Smooth muscle cell of bladder (primary cell): ENCODE data around the gene DCDC2C. TPM values are rescaled to one million over a fixed set of nuclear protein-coding genes. Genes with fewer than 3 reads are reported as not detected.

Source experiments
- total RNA-seq: library from RNA; depleted of rRNA; stranded (reverse); fragments of >200 nt; gene quantifications from 2 replicates; pipeline ENCODE4 v1.2.3, GENCODE V29; 2014

The DCDC2C gene, protein sequence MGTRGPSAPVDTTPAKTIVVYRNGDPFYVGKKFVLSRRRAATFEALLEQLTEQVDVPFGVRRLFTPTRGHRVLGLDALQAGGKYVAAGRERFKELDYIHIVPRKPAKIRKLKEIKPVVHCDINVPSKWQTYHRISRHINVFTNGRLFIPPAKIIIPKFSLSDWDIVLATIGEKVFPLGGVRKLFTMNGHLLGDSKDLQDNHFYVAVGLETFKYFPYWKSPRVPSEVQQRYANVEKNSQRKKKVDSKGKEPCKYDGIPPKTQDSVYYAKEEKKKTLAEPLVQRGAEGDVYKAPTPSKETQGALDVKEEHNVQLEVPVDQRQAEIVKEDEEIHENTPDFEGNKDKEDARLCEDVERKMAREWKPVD
- total RNA-seq, result not detected in 2 replicates

DNA sequence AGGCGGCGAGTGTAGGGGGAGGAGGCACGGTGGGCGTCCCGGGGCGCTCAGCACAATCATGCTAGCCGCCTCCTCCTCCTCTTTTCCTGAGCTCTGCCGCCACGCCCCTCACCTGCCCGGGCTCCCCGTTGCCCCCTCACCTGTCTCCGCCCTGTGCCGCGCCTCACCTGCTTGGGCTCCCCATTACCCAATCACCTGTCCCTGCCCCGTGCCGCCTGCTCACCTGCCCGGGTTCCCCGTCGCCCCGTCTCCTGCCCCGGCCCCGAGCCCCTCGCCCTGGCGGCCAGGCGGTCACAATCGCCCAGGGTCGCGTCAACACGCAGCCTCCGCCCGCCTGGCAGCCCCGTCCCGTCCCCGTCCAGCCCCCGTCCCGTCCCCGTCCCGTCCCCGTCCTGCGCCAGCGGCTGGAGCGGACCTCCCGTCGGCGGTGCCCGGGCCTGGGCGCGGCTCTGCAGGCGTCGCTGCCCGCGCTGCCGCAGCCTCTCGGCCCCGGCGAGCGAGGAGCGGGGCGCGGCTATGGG is at the start of gene DCDC2C:
DCDC2C (plus strand) TSS at position 340 of the 521 bp plus-strand sequence; CDS start at position 517, 177 bp downstream.

DNA sequence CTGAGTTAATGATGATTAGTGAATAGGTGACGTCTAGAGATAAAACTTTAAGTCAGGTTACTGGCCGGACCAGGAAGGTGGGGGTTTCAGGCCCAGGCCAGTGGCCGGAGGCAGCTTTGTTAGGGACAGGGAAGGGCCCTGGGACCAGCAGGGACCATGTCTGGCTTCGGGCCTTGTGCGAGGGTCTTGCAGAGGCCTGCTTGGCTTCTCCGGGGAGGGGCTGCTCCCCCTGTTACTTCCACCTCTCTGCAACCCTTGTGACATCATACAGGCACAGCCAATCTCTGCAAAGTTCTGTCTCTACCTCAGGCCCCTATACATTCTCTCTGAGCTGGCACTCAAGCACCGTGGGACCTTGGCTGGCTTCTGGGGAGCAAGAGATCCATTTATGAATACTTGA is 45.5 kb upstream of the DCDC2C start, which contains the start of gene ALLC:
ALLC (plus strand) TSS at position 320 of the 400 bp plus-strand sequence. CDS start 12,958 bp downstream, outside the sequence.

Other genes with a start within 250 kb of the DCDC2C start
- 36.9 and 39.7 TPM in 2 replicates for gene ADI1, start 184.0 kb upstream of the DCDC2C start, total RNA-seq
- gene RNASEH1, start 145.2 kb upstream of the DCDC2C start, total RNA-seq, result 33.2 and 38.4 TPM in 2 replicates
- gene RPS7, start 128.3 kb upstream of the DCDC2C start, total RNA-seq, result 1,395 and 1,847 TPM in 2 replicates
- gene COLEC11, start 108.5 kb upstream of the DCDC2C start, total RNA-seq, result 0.57 and 1.4 TPM in 2 replicates
- not detected in 2 replicates for gene ALLC, start 45.4 kb upstream of the DCDC2C start, total RNA-seq